NCI-H128 (cell line): Measurements from ENCODE around the gene FAH.

ENCODE experiments used
- DNase-seq: peaks from one replicate; lab custom pipeline; 2025; ENCODE audit not compliant: unreplicated experiment; lab: John Stamatoyannopoulos, UW

Gene FAH

GRCh38 chr15:80194186-80194585 lies 41.4 kb downstream of the FAH start:
- no peak for DNase-seq

GRCh38 chr15:80194914-80195313 lies 42.1 kb downstream of the FAH start:
- no peak for DNase-seq

- no peak for DNase-seq
These were observed 46.6 kb downstream of the FAH start for GRCh38 chr15:80199366-80199765.

GRCh38 chr15:80199869-80200268 lies 47.1 kb downstream of the FAH start:
- DNase-seq = no peak

DNA sequence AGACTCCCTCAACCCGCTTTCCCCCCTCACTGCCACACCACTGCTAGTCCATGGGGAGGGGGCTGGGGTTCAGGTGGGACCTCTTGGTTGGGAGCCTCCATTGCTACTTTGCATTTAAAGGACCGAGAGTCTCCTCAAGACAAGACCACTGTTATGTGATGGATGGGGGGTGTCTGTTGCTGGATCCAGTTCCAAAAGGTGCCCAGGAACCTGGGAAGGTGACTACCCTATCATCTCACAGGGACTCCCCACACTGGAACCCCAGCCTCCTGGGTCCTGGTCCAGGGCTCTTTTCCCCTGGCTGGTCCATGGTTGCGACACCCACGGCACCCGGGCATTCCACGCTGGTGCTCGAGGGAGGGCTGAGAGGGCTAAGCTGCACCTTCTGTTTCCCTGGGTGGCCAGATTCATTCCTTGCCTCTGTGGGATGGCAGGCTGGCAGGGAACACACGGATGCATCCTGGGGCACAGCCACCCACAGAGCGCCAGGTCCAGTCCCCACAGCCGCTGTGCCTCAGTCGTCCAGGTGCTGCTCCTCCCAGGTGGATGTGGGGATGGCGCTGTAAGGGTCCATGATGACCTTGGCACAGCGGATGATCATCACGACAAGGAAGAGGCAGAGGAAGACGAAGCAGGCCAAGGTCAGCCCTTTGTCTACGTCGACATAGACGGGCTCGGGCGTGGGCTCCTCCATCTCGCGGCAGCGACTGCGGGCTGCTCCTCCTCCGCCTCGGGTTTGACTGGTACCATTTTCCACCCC lies 48.6 kb downstream of the FAH start:
- no peak for DNase-seq

- no peak for DNase-seq
These were observed 49.2 kb downstream of the FAH start for GRCh38 chr15:80202016-80202315.

- DNase-seq = no peak
These were observed 50.0 kb downstream of the FAH start for GRCh38 chr15:80202641-80203360.

DNA sequence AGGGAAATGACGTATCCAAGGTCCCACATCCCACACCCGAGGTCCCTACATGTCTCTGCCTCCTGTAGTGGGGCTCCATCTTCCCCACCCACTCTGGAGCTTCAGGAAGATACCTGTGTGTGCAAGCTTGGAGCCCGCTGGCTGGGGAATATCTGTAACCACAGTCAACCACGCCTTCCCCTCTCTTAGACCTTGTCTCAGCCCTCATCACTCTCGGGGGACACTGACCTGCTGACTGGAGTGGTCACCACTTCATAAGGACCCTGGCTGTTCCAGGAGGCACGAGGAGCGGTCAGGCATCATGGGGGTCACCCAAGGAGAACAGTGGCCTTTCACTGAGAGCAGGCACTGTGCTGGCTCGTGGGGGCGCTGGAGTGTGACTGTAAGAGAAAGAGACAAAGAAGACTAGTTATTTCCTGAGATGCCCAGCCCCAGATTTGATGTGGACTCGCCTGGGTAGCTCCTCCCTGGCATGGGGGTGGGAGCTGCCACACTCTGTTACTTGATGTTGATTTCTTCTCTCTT lies 50.6 kb downstream of the FAH start:
- no peak for DNase-seq

GRCh38 chr15:80204231-80204630 lies 51.4 kb downstream of the FAH start:
- DNase-seq = no peak

DNA sequence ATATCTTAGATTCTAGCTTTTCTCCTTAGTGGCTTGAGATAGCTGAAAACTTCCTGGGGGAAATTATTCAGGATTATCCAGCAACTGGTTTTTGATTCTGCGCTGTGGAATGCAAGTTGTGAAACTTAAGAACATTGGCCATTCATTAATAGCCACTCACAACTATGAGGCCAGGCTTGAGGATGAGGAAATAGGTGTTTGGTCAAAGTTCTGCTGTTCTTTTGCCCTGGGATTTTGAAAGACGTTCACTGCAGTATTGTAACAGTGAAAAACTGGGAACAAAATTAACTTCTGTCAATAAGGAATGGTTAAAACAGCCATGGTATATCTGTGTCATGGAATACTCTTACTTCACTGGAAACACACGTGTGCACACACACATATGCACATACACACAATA lies 55.1 kb downstream of the FAH start:
- no peak for DNase-seq

DNA sequence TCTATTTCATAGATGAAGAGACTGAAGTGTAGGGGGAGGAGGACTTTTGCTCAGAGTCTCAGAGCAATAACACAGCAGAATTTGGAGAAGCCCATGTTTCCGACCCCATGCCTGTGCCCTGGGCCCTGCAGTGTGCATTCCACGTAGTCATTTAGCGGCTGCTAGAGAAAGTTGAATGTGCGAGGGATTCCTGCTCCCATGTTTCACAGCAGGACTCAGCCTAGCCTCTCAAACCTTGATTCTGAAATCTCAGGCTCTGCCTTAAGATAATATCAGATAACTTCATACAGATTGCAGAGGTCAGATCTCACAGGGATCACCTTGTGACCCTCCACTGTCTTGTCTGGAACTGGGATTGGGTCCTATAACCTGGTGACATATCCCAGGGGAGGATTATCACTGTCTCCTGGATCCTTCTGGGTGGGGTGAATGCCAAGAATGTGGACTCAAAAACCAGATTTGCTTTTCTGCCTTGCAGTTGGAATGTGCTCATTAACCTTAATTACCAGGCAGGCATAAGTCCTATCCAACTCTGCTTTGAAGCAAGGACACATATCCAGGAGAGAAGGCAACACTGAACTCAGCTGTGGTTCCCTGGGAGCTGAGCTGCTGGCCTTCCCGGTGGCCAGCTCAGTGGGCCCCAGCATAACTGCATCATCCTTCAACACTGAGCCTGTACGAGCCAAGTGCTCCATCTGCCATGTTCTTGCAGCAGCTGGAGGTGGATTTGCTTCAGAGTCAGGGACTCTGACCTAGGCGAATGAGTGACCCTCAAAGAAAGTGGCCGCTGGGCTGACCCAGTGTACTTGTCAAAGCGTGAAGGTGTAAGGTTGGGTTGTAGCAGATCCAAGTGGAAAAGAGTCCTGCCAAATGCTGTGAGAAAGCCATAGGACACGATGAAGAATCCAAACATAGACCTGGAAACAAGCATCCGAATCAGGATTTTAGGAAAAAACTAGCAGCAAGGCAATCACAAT lies 56.2 kb downstream of the FAH start:
- DNase-seq = no peak

DNA sequence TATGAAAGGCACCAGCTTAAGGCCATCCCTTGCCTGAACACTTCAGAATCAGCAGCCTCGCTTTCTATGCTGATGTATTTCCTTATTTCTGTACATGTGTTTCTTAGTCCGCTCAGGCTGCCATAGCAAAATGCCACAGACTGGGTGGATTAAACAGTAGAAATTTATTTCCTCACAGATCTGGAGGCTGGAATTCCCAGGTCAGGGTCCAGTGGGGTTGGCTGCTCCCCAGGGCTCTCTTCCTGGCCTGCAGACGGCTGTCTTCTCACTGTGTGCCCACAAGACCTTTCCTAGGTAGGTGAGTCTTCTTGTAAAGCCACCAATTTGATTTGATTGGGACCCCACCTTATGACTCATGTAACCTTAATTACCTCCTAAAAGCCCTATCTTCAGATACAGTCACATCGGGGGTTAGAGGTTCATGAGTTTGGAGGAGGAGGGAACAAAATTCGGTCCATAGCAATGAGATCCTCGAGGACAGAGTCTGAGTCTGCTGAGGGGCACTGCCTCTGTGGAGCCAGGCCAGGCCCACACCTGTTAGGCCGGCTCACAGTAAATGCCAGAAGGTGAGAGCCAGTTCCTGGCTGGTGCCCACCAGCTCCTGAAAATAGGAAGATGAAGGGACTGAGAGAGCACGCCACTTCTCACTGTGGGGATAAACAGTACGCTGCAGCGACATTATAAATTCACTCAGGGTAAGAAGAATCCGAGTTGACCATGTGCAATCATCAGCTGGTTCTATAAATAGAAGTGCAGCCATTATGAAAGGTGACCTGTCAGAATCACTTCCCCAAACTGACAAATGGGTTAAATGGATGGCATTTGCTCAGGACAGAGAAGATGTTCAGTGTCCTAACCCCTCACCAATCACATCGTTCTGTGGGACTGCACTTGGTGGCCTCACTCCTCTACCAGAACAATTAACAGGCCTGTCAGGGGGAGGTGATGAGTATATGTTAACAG lies 58.1 kb downstream of the FAH start:
- no peak for DNase-seq

DNA sequence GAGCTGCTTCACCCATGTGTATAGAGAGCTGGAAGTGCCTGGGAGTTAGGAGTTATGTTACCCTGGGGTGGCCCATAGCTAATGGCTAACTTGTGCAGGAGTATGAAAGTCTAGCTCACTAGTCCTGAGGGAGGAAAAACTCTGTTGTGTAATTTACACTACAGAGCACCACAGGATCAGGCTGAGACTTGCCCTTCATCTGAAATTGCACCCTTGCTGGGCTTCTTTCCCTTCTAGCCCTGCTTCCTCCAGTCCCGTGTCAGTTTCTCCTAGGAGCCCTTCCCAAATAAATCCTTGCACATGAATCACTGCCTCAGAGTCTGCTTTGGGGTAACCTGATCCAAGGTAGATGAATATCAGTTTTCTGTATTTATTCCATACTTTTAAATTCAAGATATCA lies 59.2 kb downstream of the FAH start:
- DNase-seq = no peak

DNA sequence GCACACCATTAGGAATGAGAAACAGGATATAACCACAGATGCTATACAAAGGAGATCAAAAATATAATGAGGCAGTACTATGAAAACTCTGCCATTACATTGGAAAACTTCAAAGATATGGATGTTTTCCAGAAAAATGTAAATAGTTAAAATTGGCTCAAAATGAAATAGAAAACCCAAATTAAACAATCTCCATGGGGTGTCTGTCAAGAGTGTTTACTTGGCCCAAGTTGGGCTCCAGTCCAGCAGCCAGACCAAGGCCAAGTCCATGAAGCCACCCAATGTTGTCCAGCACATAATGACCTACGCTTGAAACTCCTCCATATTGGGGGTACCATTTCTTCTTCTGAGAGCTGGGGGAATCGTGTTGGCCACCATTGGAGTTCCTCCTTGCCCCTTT lies 62.1 kb downstream of the FAH start:
- DNase-seq = no peak

DNA sequence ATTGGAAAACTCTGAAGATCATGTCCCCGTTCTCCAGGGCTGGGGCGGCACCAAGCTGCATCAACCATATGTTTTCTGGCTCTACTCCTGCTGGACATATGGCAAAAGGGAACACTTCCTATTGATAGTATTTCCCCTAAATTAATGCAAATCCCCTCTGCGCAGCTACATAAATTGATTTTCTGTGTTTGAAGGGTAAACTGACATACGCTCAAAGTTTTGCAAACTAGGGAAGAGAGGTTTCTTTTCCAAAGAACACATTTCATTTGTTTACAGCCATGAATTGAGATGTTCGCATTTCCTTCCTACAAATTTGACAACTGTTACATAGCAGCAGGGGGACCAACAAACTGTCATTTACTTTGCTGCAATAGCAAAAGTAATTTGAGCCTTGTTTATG lies 63.3 kb downstream of the FAH start:
- DNase-seq = no peak

DNA sequence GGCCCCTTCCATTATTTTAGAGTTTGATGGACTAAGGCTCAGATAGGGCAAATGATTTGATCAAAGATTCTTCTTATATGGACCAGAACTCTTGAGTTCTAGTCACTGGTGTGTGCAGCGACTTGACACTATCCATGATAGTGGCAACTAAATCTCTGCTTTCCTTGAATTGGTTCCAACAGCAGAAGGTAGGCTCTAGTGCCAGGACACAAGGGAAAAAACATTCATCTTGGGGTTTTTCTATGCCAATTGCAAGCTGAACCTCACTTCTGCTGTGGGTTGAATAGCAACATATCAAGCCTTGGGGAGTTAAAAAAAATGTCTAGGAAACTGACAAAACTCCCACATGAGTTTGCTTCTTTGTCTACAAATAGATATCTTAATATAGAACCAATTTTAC lies 64.1 kb downstream of the FAH start:
- DNase-seq = no peak

GRCh38 chr15:80217327-80217900 lies 64.6 kb downstream of the FAH start:
- DNase-seq = no peak

DNA sequence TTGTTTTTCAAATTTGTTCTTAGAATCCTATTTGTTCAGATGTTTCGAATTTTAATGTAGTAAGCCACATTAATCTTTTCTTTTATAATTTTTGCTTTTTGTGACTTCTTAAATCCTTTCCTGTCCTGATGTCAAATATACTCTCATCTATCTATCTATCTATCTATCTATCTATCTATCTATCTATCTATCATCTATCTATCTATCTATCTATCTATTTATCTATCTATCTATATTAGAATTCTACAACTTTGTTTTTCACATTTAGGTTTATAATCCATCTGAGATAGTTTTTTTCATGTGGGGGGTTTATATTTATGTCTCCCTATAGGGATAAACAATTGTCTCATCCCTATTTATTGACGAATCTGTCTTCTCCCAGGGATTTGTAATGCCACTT lies 67.2 kb downstream of the FAH start:
- no peak for DNase-seq

DNA sequence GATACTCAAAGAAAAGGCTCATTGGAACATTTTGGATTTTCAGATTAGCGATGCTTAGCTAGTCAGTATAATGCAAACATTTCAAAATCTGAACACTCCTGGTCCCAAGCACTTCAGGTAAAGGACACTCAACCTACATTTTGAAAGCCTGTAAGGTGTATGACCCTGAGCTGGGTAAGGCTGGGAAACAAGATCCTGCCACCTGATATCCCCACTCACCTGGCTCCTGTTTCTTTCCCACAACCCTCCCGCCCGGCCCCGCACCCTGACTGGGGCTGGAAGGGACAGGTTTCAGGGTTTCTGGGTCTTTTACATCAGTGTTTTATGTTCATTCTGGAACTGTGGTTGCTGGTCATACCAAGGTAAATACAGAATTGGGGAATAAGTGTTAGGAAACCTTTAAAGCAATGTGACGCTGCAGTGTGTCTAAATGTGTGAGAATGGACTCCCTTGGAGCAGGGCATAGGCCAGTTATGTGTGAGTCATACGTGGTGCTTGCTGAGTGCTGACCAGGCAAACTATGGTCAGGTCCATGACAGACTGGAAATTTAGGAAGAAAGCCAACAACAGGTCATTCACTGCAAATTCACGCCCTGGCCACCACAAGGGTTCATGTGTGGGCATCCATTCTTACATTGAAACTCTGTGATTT lies 76.3 kb downstream of the FAH start:
- no peak for DNase-seq

DNA sequence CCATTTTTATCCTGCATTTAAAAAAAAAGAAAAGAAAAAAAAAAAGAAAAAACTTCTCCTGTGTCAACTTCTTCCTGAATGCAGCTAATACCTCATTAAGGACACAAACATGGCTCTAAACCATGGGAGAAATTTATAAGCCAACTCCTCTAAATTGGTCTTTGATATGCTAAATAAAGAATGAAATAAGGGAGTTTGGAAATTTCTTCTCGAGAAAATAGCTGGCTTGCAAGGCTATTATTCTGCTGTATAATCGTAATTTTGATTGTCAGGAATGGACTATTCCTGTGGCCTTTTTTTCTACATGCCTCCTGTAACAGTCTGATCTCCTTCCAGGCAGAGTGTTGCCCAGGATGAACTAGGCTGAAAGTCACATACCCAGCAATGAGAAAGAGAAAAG lies 78.6 kb downstream of the FAH start:
- DNase-seq = no peak
